Measurements from ENCODE around the gene RASGEF1B. TPM values are rescaled to one million over a fixed set of nuclear protein-coding genes. Genes with fewer than 3 reads are reported as not detected.

RASGEF1B gene
- total and polyA plus RNA-seq, 9 of the 15 experiments (the other 6 are each of a cell fraction or from before 2014, with no cell fraction given): 0.04 to 0.57 (median 0.22) TPM

DNA sequence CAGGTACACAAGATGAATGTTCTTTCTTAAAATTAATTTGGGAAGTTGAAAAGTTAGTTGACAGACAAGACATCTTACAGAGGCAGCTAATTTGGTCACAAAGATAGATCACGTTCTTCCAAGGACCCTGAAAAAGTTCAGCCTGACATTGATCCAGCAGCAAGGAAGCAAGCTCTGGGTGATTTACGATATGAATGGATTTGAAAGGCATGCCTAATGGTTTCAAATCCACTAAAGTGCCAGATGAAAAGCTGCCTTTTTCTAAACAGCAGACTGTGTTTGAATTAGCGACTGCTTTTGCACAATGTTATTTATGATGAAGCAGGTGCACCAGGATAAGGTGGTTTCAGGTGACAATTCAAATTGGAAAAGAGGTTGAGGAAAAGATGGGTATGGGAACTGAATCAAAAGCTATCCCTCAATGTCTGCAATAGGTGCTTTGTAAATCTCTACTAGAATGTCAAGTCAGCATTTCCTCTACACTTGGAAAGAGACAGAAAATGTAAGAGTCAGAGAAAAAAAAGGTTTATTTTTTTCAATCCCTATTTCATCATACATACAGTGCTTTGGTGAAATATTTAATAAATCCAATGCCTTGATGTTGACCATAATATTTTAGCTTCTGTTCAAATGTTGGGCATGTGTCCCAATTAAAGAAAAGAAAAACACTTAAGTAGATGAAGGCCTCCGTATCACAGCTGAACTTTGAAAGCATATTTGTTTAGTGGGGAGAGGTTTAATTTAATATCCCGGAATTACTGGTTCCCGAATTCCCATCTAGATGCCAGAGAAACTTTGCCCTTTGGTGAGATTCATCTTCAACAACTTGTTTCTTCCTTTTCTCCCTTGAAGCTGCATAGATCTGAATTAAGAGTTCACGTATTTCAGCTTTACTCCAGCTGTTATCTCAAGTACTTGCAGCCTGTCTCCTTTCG lies 6.0 kb downstream of the RASGEF1B start:
- H3K79me2 ChIP-seq (ENCODE audit: control insufficient read depth, insufficient read depth, low read length): no peaks in the 10 kb centered on the region
- no peak overlapping the region for H3K4me3 ChIP-seq
- H3K27me3 ChIP-seq (ENCODE audit: control insufficient read depth in 2 of 2, insufficient read depth in 2 of 2, low read length in 2 of 2): peaks cover 6 to 11% of the 10 kb centered on the region in 2 experiments
- no peaks in the 10 kb centered on the region for H4K20me1 ChIP-seq (replicated peaks; ENCODE audit: control insufficient read depth, insufficient read depth, low read length)
- CTCF ChIA-PET (ENCODE audit: low intra/inter-chr PET ratio): interaction anchor here (4.3 kb wide), 1 partner anchor 379 kb away, joined by 24 read pairs; no protein-coding TSS in a partner anchor
- in situ Hi-C loops (cut with MboI) (loop anchor here (5.0 to 10.0 kb wide), 2 partner anchors 377 to 739 kb away; no protein-coding TSS in a partner anchor), intact Hi-C loops (cut with micrococcal nuclease) (loop anchor here (5.0 kb wide), 2 partner anchors 452 to 802 kb away; no protein-coding TSS in a partner anchor)
- no peak for DNase-seq (ENCODE audit: extremely low read depth in 1 of 4, low spot score in 3 of 4)
- peak; percentile 48 for FAIRE-seq
- no peak overlapping the region for H2AFZ ChIP-seq (ENCODE audit: low read depth, low read length)
- peaks cover 4 to 7% of the 10 kb centered on the region in 2 experiments; a peak in 2 of 5 replicates for H3K4me1 ChIP-seq (replicated peaks in 1 of 2; ENCODE audit: control insufficient read depth in 2 of 2, insufficient read depth in 2 of 2, low read length in 2 of 2)
- WGBS (ENCODE audit: insufficient coverage, low coverage, missing lambda C conversion rate): 10% methylated on average over 8 of the region's 8 CpGs
- H3K9me3 ChIP-seq (replicated peaks; ENCODE audit: control insufficient read depth, insufficient read depth, low read depth, low read length): no peaks in the 10 kb centered on the region
- no peaks in the 10 kb centered on the region for H3K9me1 ChIP-seq (ENCODE audit: control insufficient read depth, insufficient read depth, low read length)
- TF ChIP-seq ZNF316 (IDR thresholded peaks at IDR 0.05) (peak; percentile 94), TEAD1 (CRISPR knock-in tag; IDR thresholded peaks at IDR 0.05) (no peak), ZBTB8A (IDR thresholded peaks at IDR 0.05; ENCODE audit: partially characterized antibody) (no peak), MAFK (IDR thresholded peaks at IDR 0.05; ENCODE audit: low read length) (peak; percentile 96), C11orf30 (IDR thresholded peaks at IDR 0.05; ENCODE audit: low read depth) (peak; percentile 91), MAFF (IDR thresholded peaks at IDR 0.05; ENCODE audit: low read length) (peak; percentile 96), MAFG (tag; conservative IDR thresholded peaks at IDR 0.05) (peak; percentile 90)
- H3K27ac ChIP-seq (ENCODE audit: extremely low read depth, low read depth, low read length): no peak overlapping the region
- ATAC-seq: no peak
- BruUV-seq (replicated peaks): no TSS peak
- POLR2A ChIA-PET: no interaction called here
- no peak overlapping the region for H3K9ac ChIP-seq (ENCODE audit: insufficient read depth in 1 of 2, low read depth in 2 of 2, low read length in 2 of 2)
- H3K36me3 ChIP-seq (ENCODE audit: control insufficient read depth, insufficient read depth, low read length): no peaks in the 10 kb centered on the region
- no peak overlapping the region for H3K4me2 ChIP-seq (ENCODE audit: insufficient read depth, low read length)

All from K562 (cell line).